ENCODE results near the gene RNGTT. TPM values are rescaled to one million over a fixed set of nuclear protein-coding genes. Genes with fewer than 3 reads are reported as not detected.

Gene RNGTT
- total RNA-seq, 1 experiment from 2014 or later = 19.4 TPM

DNA sequence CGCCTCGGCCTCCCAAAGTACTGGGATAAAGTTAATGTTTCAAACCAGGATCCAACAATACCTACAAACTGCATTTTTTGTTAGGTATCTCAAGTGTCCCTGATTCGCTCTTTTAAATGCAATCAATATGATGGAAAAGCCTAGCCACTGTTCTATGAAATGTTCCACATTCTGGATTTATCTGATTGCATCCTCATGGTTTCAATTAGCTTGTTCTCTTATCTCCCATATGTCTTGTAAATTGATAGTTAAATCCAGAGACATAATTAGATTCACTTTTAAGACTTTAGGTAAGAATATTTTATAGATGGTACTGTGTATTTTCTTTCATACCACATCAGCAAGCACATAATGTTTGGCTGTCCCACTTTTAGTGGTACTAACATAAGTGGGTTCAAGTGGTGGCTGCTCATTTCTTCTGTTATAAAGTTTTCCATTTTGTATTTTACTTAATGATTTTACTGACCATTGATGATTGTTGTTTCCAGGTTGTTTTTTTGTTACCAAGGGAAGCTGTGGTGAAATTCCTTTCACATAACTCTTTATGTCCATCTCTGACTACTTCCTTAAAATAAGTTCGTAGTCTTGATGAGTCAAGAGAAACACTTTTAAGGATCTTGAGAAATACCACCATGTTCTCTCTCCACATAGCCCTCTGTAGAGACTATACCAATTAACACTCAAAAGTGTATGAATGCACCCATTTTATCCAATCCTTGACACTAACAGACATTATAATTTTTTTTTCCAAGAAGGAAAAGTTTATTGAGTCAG is 40.5 kb downstream of the RNGTT start:
- H3K9me3 Mint-ChIP-seq (ENCODE audit: low read depth, unreplicated experiment) = no peaks in the 10 kb centered on the region
- no peak overlapping the region for H3K4me3 Mint-ChIP-seq (ENCODE audit: low read depth, unreplicated experiment)
- no peak overlapping the region for H3K27ac Mint-ChIP-seq (ENCODE audit: unreplicated experiment)
- TF ChIP-seq, protein P1, sequence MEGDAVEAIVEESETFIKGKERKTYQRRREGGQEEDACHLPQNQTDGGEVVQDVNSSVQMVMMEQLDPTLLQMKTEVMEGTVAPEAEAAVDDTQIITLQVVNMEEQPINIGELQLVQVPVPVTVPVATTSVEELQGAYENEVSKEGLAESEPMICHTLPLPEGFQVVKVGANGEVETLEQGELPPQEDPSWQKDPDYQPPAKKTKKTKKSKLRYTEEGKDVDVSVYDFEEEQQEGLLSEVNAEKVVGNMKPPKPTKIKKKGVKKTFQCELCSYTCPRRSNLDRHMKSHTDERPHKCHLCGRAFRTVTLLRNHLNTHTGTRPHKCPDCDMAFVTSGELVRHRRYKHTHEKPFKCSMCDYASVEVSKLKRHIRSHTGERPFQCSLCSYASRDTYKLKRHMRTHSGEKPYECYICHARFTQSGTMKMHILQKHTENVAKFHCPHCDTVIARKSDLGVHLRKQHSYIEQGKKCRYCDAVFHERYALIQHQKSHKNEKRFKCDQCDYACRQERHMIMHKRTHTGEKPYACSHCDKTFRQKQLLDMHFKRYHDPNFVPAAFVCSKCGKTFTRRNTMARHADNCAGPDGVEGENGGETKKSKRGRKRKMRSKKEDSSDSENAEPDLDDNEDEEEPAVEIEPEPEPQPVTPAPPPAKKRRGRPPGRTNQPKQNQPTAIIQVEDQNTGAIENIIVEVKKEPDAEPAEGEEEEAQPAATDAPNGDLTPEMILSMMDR (IDR thresholded peaks at IDR 0.05; ENCODE audit: unreplicated experiment) = no peak
- no peaks in the 10 kb centered on the region for H3K4me1 Mint-ChIP-seq (ENCODE audit: low read depth, unreplicated experiment)
- intact Hi-C loops (cut with micrococcal nuclease; ENCODE audit: unreplicated experiment) = no loop called here
- CTCF ChIA-PET = no interaction called here
- DNase-seq = no peak
- H3K36me3 Mint-ChIP-seq (ENCODE audit: insufficient read depth, unreplicated experiment) = peaks cover 3% of the 10 kb centered on the region
- no TSS peak for BruUV-seq (replicated peaks)
- H3K27me3 Mint-ChIP-seq (ENCODE audit: unreplicated experiment) = no peaks in the 10 kb centered on the region

DNA sequence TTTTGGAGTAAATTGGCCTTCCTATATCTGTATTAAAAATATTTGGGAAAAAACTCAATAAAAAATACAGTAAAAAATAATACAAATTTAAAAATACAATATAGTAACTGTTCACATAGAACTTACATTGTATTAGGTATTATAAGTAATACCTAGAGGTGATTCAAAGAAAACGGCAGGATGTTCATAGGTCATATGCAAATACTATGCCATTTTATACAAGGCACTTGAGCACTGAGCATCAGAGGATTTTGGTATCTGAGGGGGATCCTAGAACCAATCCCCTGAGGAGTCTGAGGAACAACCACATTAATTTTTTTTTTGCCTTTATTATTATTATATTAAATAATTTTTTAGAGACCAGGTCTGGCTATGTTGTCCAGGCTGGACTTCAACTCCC is 41.7 kb downstream of the RNGTT start:
- BruUV-seq (replicated peaks) = no TSS peak
- TF ChIP-seq, protein P1 (IDR thresholded peaks at IDR 0.05; ENCODE audit: unreplicated experiment) = no peak
- no peak overlapping the region for H3K4me3 Mint-ChIP-seq (ENCODE audit: low read depth, unreplicated experiment)
- no peaks in the 10 kb centered on the region for H3K27me3 Mint-ChIP-seq (ENCODE audit: unreplicated experiment)
- H3K27ac Mint-ChIP-seq (ENCODE audit: unreplicated experiment) = no peak overlapping the region
- H3K9me3 Mint-ChIP-seq (ENCODE audit: low read depth, unreplicated experiment) = no peaks in the 10 kb centered on the region
- no peaks in the 10 kb centered on the region for H3K36me3 Mint-ChIP-seq (ENCODE audit: insufficient read depth, unreplicated experiment)
- CTCF ChIA-PET = no interaction called here
- intact Hi-C loops (cut with micrococcal nuclease; ENCODE audit: unreplicated experiment) = no loop called here
- peaks cover 9% of the 10 kb centered on the region for H3K4me1 Mint-ChIP-seq (ENCODE audit: low read depth, unreplicated experiment)
- DNase-seq = no peak

DNA sequence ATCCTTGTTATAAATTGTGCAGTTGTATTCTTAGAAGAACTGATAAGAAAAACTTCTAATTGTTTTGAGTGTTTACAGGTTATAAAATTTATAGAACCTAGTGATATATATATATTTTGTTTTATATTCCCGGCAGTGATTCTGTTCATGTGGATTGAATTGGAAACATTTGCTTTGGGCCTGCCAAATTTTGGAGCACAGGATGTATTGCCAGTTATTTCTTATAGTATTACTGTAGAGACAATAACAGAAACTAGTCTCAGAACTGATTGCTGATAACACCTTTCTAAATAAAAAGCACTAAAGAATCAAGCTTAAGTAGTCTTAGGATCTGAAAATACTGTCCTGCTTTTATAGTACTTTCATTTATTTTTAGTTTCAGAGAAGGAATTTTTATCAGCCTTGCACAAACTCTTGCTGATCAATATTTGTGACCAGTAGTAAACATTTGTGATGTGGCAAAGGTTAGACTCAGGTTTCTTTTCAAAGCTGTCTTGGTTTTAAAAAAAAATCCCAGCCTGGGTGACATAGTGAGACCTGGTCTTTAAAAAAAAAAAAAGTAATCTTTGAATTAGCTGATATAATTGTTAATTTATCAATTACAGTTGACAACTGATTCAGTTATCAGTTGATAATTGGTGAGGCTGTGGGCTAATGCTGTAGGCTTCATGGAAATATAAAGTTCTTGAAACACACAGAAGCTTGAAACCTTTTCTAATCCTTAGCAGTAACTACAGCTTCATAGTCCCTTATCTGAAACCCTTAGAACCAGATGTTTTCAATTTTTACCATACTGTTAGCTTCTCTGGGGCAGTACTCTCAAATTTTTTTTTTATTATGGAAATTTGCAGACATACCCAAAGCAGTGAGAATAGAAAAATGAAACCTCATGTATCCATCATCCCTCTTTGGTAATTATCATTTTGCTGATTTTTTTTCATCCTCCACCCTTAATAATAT is 42.4 kb downstream of the RNGTT start:
- TF ChIP-seq, protein P1 (IDR thresholded peaks at IDR 0.05; ENCODE audit: unreplicated experiment) = no peak
- intact Hi-C loops (cut with micrococcal nuclease; ENCODE audit: unreplicated experiment) = no loop called here
- Mint-ChIP-seq H3K36me3 (ENCODE audit: insufficient read depth, unreplicated experiment) (no peaks in the 10 kb centered on the region), H3K27me3 (ENCODE audit: unreplicated experiment) (no peaks in the 10 kb centered on the region), H3K4me3 (ENCODE audit: low read depth, unreplicated experiment) (no peak overlapping the region), H3K27ac (ENCODE audit: unreplicated experiment) (no peak overlapping the region), H3K9me3 (ENCODE audit: low read depth, unreplicated experiment) (no peaks in the 10 kb centered on the region), H3K4me1 (ENCODE audit: low read depth, unreplicated experiment) (peaks cover 11% of the 10 kb centered on the region)
- no TSS peak for BruUV-seq (replicated peaks)
- CTCF ChIA-PET = no interaction called here
- DNase-seq = no peak

DNA sequence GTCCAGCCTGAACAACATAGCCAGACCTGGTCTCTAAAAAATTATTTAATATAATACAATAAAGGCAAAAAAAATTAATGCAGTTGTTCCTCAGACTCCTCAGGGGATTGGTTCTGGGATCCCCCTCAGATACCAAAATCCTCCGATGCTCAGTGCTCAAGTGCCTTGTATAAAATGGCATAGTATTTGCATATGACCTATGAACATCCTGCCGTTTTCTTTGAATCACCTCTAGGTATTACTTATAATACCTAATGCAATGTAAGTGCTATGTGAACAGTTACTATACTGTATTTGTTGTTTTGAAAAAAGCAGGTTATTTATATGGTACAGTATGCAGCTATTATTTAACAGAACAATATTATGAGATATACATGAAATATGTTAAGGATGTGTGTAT is 43.3 kb downstream of the RNGTT start:
- CTCF ChIA-PET = no interaction called here
- TF ChIP-seq, protein P1 (IDR thresholded peaks at IDR 0.05; ENCODE audit: unreplicated experiment) = no peak
- Mint-ChIP-seq H3K9me3 (ENCODE audit: low read depth, unreplicated experiment) (no peaks in the 10 kb centered on the region), H3K4me3 (ENCODE audit: low read depth, unreplicated experiment) (no peak overlapping the region), H3K36me3 (ENCODE audit: insufficient read depth, unreplicated experiment) (no peaks in the 10 kb centered on the region), H3K27me3 (ENCODE audit: unreplicated experiment) (no peaks in the 10 kb centered on the region), H3K27ac (ENCODE audit: unreplicated experiment) (no peak overlapping the region), H3K4me1 (ENCODE audit: low read depth, unreplicated experiment) (peaks cover 11% of the 10 kb centered on the region)
- intact Hi-C loops (cut with micrococcal nuclease; ENCODE audit: unreplicated experiment) = no loop called here
- no peak for DNase-seq
- no TSS peak for BruUV-seq (replicated peaks)
